Karpas-422 (cell line): Measurements from ENCODE around the gene HSPA1L. TPM values are rescaled to one million over a fixed set of nuclear protein-coding genes. Genes with fewer than 3 reads are reported as not detected.
"Not testable (repeated sequence)": the region's sequence is repeated elsewhere in the genome, so short reads cannot be mapped to it uniquely, and the experiment has no call there.

ENCODE experiments used
- DNase-seq: peaks from one replicate; pipeline ENCODE4 v3.0.0-alpha.2; 2015
- H2AFZ ChIP-seq: fragments of 200-600 bp; sonication (generic); 2 replicates; pipeline ENCODE4 v1.6.1; 2014; ENCODE audit warnings: antibody characterized with exemption, low read length, mixed read lengths
- H3K27ac ChIP-seq: fragments of 200-600 bp; sonication (generic); 2 replicates; pipeline ENCODE4 v1.5.1; 2014; ENCODE audit warnings: mild to moderate bottlenecking, low read length, moderate library complexity
- H3K27me3 ChIP-seq: fragments of 200-600 bp; sonication (generic); 2 replicates; pipeline ENCODE4 v1.6.1; 2014; ENCODE audit warnings: low read length, mixed read lengths
- H3K36me3 ChIP-seq: fragments of 200-600 bp; sonication (generic); 2 replicates; pipeline ENCODE4 v1.6.1; 2014; ENCODE audit warnings: low read length, mixed read lengths; ENCODE audit not compliant: insufficient read depth
- H3K4me1 ChIP-seq: fragments of 200-600 bp; sonication (generic); 2 replicates; pipeline ENCODE4 v1.6.1; 2014; ENCODE audit warnings: mild to moderate bottlenecking, low read length, mixed read lengths
- H3K4me2 ChIP-seq: fragments of 200-600 bp; sonication (generic); 2 replicates; pipeline ENCODE4 v1.6.1; 2014; ENCODE audit warnings: low read length, low read depth, mild to moderate bottlenecking; ENCODE audit not compliant: poor library complexity, severe bottlenecking
- H3K4me3 ChIP-seq: fragments of 200-600 bp; sonication (generic); 2 replicates; pipeline ENCODE4 v1.5.1; 2014; ENCODE audit warnings: mild to moderate bottlenecking, antibody characterized with exemption, low read length, mixed read lengths
- H3K79me2 ChIP-seq: fragments of 200-600 bp; sonication (generic); 2 replicates; pipeline ENCODE4 v1.6.1; 2014; ENCODE audit warnings: mild to moderate bottlenecking, low read length, mixed read lengths
- H3K9ac ChIP-seq: fragments of 200-600 bp; sonication (generic); 2 replicates; pipeline ENCODE4 v1.6.0; 2014; ENCODE audit warnings: low read length
- H3K9me2 ChIP-seq: fragments of 200-600 bp; sonication (generic), shearing (Covaris generic); replicated peaks from 2 replicates; pipeline ENCODE4 v1.6.0; 2014; ENCODE audit warnings: mild to moderate bottlenecking, low read length, moderate library complexity; ENCODE audit not compliant: insufficient read depth
- H3K9me3 ChIP-seq: fragments of 300-700, 200-600 bp; sonication (generic); 2 replicates; pipeline ENCODE4 v1.6.1; 2014; ENCODE audit warnings: low read length, mixed read lengths
- H4K20me1 ChIP-seq: fragments of 200-600 bp; sonication (generic); 2 replicates; pipeline ENCODE4 v1.6.1; 2014; ENCODE audit warnings: mild to moderate bottlenecking, antibody characterized with exemption, low read length, low read depth; ENCODE audit not compliant: insufficient read depth
- total RNA-seq: library from RNA; depleted of rRNA; stranded (reverse); fragments of >200 nt; shearing (Covaris generic); gene quantifications from 2 replicates; pipeline ENCODE4 v1.2.3, GENCODE V29; 2014; ENCODE audit warnings: low replicate concordance

The HSPA1L gene
- total RNA-seq, 1 experiment from 2014 or later, result not detected

DNA sequence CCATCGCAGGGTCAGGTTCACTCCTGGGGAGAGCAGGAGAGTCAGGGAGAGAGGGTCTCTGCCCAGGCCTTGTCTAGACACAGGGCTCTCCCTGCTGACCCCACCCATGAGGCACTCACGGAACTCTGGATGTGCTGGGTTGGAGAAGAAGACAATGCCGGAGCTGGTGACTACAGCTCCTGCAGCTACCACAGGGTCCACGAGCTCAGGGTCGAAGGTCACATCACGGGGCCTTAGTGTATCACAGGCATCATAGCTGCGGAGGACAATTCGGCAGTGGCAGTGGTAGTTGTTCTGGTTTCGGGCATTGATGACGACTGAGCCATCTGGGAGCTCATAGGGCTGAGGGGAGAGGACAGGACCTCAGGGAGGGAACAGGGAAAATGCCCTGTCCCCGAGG, 44.8 kb upstream of the HSPA1L start:
- Histone ChIP-seq H3K4me2 (no peak overlapping the region), H3K27ac (no peak overlapping the region), H3K27me3 (no peaks in the 10 kb centered on the region), H3K9ac (no peak overlapping the region), H3K9me3 (no peaks in the 10 kb centered on the region), H2AFZ (no peak overlapping the region), H3K9me2 (no peaks in the 10 kb centered on the region), H3K79me2 (no peaks in the 10 kb centered on the region), H3K4me3 (no peak overlapping the region), H3K36me3 (no peaks in the 10 kb centered on the region; the same call in 1 of the 2 replicates), H4K20me1 (no peaks in the 10 kb centered on the region), H3K4me1 (peaks cover 22% of the 10 kb centered on the region)
- no peak for DNase-seq

GRCh38 chr6:31858707-31859106, 43.6 kb upstream of the HSPA1L start:
- Histone ChIP-seq H3K9ac (no peak overlapping the region), H3K4me3 (no peak overlapping the region), H3K27me3 (no peaks in the 10 kb centered on the region), H3K9me2 (no peaks in the 10 kb centered on the region), H3K4me2 (no peak overlapping the region), H3K4me1 (peaks cover 18% of the 10 kb centered on the region), H3K9me3 (no peaks in the 10 kb centered on the region), H3K79me2 (no peaks in the 10 kb centered on the region), H3K27ac (no peak overlapping the region), H2AFZ (no peak overlapping the region), H4K20me1 (no peaks in the 10 kb centered on the region), H3K36me3 (no peaks in the 10 kb centered on the region; the same call in 1 of the 2 replicates)
- DNase-seq, result no peak

GRCh38 chr6:31857774-31858173, 42.7 kb upstream of the HSPA1L start:
- H3K27ac ChIP-seq, H3K27me3 ChIP-seq, H4K20me1 ChIP-seq, H3K4me3 ChIP-seq, H2AFZ ChIP-seq, DNase-seq, H3K4me2 ChIP-seq, H3K9me2 ChIP-seq, H3K79me2 ChIP-seq, H3K9ac ChIP-seq, H3K36me3 ChIP-seq, H3K9me3 ChIP-seq: not testable (repeated sequence)
- peaks cover 11% of the 10 kb centered on the region for H3K4me1 ChIP-seq

- not testable (repeated sequence) for H4K20me1 ChIP-seq, H3K4me3 ChIP-seq, H3K27me3 ChIP-seq, H3K9me2 ChIP-seq, H3K27ac ChIP-seq, H3K79me2 ChIP-seq, DNase-seq, H3K36me3 ChIP-seq, H2AFZ ChIP-seq, H3K9ac ChIP-seq, H3K4me2 ChIP-seq, H3K9me3 ChIP-seq, H3K4me1 ChIP-seq
These were observed 37.1 kb upstream of the HSPA1L start for GRCh38 chr6:31851980-31852718.

- Histone ChIP-seq H3K36me3 (no peaks in the 10 kb centered on the region), H3K4me3 (no peak overlapping the region), H3K9me3 (no peaks in the 10 kb centered on the region), H3K4me2 (no peak overlapping the region), H3K27me3 (no peaks in the 10 kb centered on the region), H2AFZ (no peak overlapping the region), H4K20me1 (no peaks in the 10 kb centered on the region), H3K79me2 (no peaks in the 10 kb centered on the region), H3K9me2 (no peaks in the 10 kb centered on the region), H3K27ac (no peak overlapping the region), H3K9ac (no peak overlapping the region), H3K4me1 (no peaks in the 10 kb centered on the region)
- DNase-seq, result no peak
These were observed 36.4 kb upstream of the HSPA1L start for GRCh38 chr6:31851485-31851832.

DNA sequence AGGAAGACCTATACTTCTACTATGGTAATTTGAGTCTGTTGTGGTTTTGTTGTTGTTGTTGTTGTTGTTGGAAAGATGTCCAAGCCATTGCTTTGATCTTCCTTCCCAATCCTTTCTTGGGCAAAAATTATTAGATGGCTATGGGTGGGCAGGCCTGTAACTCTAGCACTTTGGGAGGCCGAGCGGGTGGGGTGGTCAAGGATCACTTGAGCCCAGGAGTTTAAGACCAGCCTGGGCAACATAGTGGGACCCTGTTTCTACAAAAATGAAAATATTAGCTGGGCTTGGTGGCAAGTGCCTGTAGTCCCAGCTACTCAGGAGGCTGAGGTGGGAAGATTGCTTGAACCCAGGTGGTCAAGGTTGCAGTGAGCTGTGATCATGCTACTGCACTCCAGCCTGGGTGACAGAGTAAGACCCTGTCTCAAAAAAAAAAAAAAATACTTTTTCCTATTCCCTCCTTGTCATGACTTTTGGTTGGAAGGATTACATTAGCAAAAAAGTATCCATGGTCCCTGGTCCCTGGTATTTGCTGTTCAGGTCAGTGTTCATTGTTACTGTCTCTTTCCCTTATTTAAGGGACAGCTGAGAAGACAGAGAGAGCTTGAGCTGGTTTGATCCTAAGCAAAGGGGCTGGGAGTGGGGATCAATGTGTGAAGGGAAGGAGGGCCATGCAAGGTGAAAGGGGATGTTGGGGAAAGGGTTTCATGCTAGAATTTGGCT, 35.8 kb upstream of the HSPA1L start:
- no peaks in the 10 kb centered on the region for H3K9me2 ChIP-seq
- no peaks in the 10 kb centered on the region for H3K9me3 ChIP-seq
- no peaks in the 10 kb centered on the region for H3K27me3 ChIP-seq
- H3K36me3 ChIP-seq, result no peaks in the 10 kb centered on the region
- H2AFZ ChIP-seq, result no peak overlapping the region
- H3K79me2 ChIP-seq, result no peaks in the 10 kb centered on the region
- no peak overlapping the region for H3K27ac ChIP-seq
- DNase-seq, result no peak
- H3K9ac ChIP-seq, result no peak overlapping the region
- no peak overlapping the region for H3K4me3 ChIP-seq
- no peaks in the 10 kb centered on the region for H3K4me1 ChIP-seq
- H4K20me1 ChIP-seq, result no peaks in the 10 kb centered on the region
- H3K4me2 ChIP-seq, result no peak overlapping the region

GRCh38 chr6:31847276-31847978, 32.3 kb upstream of the HSPA1L start:
- no peaks in the 10 kb centered on the region for H3K27me3 ChIP-seq
- H2AFZ ChIP-seq, result no peak overlapping the region
- no peaks in the 10 kb centered on the region for H3K79me2 ChIP-seq
- no peaks in the 10 kb centered on the region for H3K4me1 ChIP-seq
- H4K20me1 ChIP-seq, result no peaks in the 10 kb centered on the region
- H3K9me2 ChIP-seq, result no peaks in the 10 kb centered on the region
- H3K27ac ChIP-seq, result no peak overlapping the region
- no peaks in the 10 kb centered on the region for H3K9me3 ChIP-seq
- H3K36me3 ChIP-seq, result no peaks in the 10 kb centered on the region
- H3K4me3 ChIP-seq, result no peak overlapping the region
- no peak overlapping the region for H3K4me2 ChIP-seq
- no peak for DNase-seq
- H3K9ac ChIP-seq, result no peak overlapping the region

DNA sequence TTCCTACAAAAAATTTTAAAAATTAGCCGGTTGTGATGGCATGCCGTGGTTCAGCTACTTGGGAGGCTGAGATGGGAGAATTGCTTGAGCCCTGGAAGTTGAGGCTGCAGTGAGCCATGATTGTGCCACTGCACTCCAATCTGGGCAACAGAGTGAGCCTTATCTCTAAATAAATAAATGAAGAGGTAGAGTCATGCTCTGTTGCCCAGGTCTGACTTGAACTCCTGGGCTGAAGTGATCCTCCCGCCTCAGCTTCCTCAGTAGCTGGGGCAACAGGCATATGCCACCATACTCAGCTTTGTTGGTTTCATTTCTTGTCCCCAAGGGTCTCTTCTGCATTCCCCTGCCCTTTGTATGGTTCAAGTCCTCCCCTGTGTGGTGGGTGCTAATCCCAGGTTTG, 29.4 kb upstream of the HSPA1L start:
- Histone ChIP-seq H3K9me3 (no peaks in the 10 kb centered on the region), H3K79me2 (no peaks in the 10 kb centered on the region), H3K4me3 (no peak overlapping the region), H3K9ac (no peak overlapping the region), H3K27me3 (no peaks in the 10 kb centered on the region), H3K27ac (no peak overlapping the region), H3K4me1 (no peaks in the 10 kb centered on the region), H4K20me1 (0 out of 2 replicates have a peak, but pooled peaks cover under 1% of the 10 kb centered on the region), H2AFZ (no peak overlapping the region), H3K36me3 (peaks cover 6% of the 10 kb centered on the region), H3K9me2 (no peaks in the 10 kb centered on the region), H3K4me2 (no peak overlapping the region)
- no peak for DNase-seq
